ENCODE measurements around the gene FKBP9. TPM values are rescaled to one million over a fixed set of nuclear protein-coding genes. Genes with fewer than 3 reads are reported as not detected.
"Not testable (repeated sequence)": the region's sequence is repeated elsewhere in the genome, so short reads cannot be mapped to it uniquely, and the experiment has no call there.

FKBP9 gene
- total RNA-seq, 1 experiment from 2014 or later: 11.1 TPM

- H4K8ac ChIP-seq (replicated peaks; ENCODE audit: insufficient read length, low read depth, low read length); H3K79me1 ChIP-seq (ENCODE audit: insufficient read depth, low read depth, low read length, poor library complexity, severe bottlenecking); H3K4me3 Mint-ChIP-seq; H2BK20ac ChIP-seq (ENCODE audit: low read depth, low read length, poor library complexity, severe bottlenecking); H3K27me3 ChIP-seq (ENCODE audit: insufficient read depth, low read length); H3K27ac Mint-ChIP-seq; H2BK5ac ChIP-seq (ENCODE audit: insufficient read length, low read length); DNase-seq; H4K91ac ChIP-seq (ENCODE audit: insufficient read length, low read depth, low read length); H3K23ac ChIP-seq (ENCODE audit: insufficient read length, low read depth, low read length); H3K79me2 ChIP-seq (ENCODE audit: insufficient read depth, low read length); H3K18ac ChIP-seq (ENCODE audit: insufficient read length, low read depth, low read length); H2BK120ac ChIP-seq (ENCODE audit: low read depth, low read length, poor library complexity, severe bottlenecking); H2AFZ ChIP-seq (ENCODE audit: low read length); H2BK12ac ChIP-seq (ENCODE audit: insufficient read length, low read depth, low read length); H3K4me1 ChIP-seq (ENCODE audit: insufficient read depth, low read length); H3K36me3 Mint-ChIP-seq (ENCODE audit: insufficient read depth in 1 of 3, low read depth in 3 of 3); H3K14ac ChIP-seq (ENCODE audit: insufficient read depth, low read length); H4K20me1 ChIP-seq (ENCODE audit: control insufficient read depth, insufficient read depth, insufficient read length); H3K9me3 Mint-ChIP-seq; H3K4ac ChIP-seq (ENCODE audit: low read depth, low read length); H3K9ac ChIP-seq (ENCODE audit: extremely low read depth, insufficient read length, low read length); H3K56ac ChIP-seq (ENCODE audit: insufficient read length, low read depth, low read length); H2AK5ac ChIP-seq (ENCODE audit: insufficient read length, low read length); H3K4me1 Mint-ChIP-seq; H3K4me2 ChIP-seq (ENCODE audit: insufficient read depth, insufficient read length, low read length); H3K9me3 ChIP-seq (ENCODE audit: control insufficient read depth, low read depth, low read length); H3K27me3 Mint-ChIP-seq (ENCODE audit: low read depth); H4K5ac ChIP-seq (ENCODE audit: insufficient read length, low read depth, low read length); H3K23me2 ChIP-seq (ENCODE audit: insufficient read length, low read depth, low read length, poor library complexity, severe bottlenecking); H2BK15ac ChIP-seq (ENCODE audit: low read depth, low read length); H3T11ph ChIP-seq (ENCODE audit: low read length); H3K27ac ChIP-seq (ENCODE audit: insufficient read length, low read depth, low read length): not testable (repeated sequence)
- WGBS (ENCODE audit: extremely low coverage, insufficient read length, low lambda C conversion rate): no CpG with 5 or more reads among the region's 4 CpGs
Observed at GRCh38 chr7:33005690-33006089, 48.5 kb downstream of the FKBP9 start.

All from H9 (cell line).